ENCODE data around the gene DNAJB5.
"Not testable (repeated sequence)": the region's sequence is repeated elsewhere in the genome, so short reads cannot be mapped to it uniquely, and the experiment has no call there.

Gene DNAJB5

DNA sequence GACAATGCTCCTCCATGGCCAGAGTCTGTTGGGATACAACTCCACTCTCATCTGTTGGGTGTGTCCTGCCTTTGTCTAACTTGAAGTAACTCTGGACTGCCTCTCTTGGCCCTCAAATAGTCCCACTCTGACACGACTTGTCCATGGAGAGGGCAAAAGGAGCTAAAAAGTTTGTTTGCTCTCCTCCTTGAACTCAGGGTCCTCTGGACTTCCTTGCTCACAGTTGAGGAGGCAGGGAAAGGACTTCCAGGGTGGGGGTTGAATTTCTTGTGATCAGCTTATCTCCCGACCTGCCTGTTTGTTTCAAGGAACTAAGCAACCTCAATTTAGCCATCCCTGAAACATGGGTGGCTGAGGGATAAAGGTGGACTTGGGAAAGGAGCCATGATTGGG, 11.7 kb downstream of the DNAJB5 start:
- H4K20me1 ChIP-seq (ENCODE audit: insufficient read depth, low read length, poor library complexity, severe bottlenecking): no peaks in the 10 kb centered on the region
- no peaks in the 10 kb centered on the region for H3K4me1 ChIP-seq (ENCODE audit: insufficient read depth, low read length, poor library complexity, severe bottlenecking)
- no peaks in the 10 kb centered on the region for H3K27me3 ChIP-seq (ENCODE audit: insufficient read depth, low read length, poor library complexity, severe bottlenecking)
- H3K4me2 ChIP-seq (ENCODE audit: low read depth, low read length, poor library complexity, severe bottlenecking): no peak overlapping the region
- no peaks in the 10 kb centered on the region for H3K9me2 ChIP-seq (replicated peaks; ENCODE audit: low read depth, low read length)
- H3K9me3 ChIP-seq (ENCODE audit: insufficient read depth, low read depth, low read length): no peaks in the 10 kb centered on the region
- peaks cover 9% of the 10 kb centered on the region; the same call in 1 of the 2 replicates for H3K36me3 ChIP-seq (ENCODE audit: insufficient read depth, low read length)
- H3K4me3 ChIP-seq (ENCODE audit: low read length, poor library complexity, severe bottlenecking): no peak overlapping the region
- no peaks in the 10 kb centered on the region for H3F3A ChIP-seq (ENCODE audit: low read depth)
- no peak overlapping the region for H3K9ac ChIP-seq (ENCODE audit: low read depth, low read length, poor library complexity, severe bottlenecking)
- no peaks in the 10 kb centered on the region for H3K79me2 ChIP-seq (ENCODE audit: insufficient read depth, low read length)
- TF ChIP-seq, protein P1, sequence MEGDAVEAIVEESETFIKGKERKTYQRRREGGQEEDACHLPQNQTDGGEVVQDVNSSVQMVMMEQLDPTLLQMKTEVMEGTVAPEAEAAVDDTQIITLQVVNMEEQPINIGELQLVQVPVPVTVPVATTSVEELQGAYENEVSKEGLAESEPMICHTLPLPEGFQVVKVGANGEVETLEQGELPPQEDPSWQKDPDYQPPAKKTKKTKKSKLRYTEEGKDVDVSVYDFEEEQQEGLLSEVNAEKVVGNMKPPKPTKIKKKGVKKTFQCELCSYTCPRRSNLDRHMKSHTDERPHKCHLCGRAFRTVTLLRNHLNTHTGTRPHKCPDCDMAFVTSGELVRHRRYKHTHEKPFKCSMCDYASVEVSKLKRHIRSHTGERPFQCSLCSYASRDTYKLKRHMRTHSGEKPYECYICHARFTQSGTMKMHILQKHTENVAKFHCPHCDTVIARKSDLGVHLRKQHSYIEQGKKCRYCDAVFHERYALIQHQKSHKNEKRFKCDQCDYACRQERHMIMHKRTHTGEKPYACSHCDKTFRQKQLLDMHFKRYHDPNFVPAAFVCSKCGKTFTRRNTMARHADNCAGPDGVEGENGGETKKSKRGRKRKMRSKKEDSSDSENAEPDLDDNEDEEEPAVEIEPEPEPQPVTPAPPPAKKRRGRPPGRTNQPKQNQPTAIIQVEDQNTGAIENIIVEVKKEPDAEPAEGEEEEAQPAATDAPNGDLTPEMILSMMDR (conservative IDR thresholded peaks at IDR 0.05; ENCODE audit: low read length): no peak
- TF ChIP-seq EZH2phosphoT487 (IDR thresholded peaks at IDR 0.05; ENCODE audit: borderline replicate concordance): no peak
- H2AFZ ChIP-seq (ENCODE audit: low read length): no peak overlapping the region

DNA sequence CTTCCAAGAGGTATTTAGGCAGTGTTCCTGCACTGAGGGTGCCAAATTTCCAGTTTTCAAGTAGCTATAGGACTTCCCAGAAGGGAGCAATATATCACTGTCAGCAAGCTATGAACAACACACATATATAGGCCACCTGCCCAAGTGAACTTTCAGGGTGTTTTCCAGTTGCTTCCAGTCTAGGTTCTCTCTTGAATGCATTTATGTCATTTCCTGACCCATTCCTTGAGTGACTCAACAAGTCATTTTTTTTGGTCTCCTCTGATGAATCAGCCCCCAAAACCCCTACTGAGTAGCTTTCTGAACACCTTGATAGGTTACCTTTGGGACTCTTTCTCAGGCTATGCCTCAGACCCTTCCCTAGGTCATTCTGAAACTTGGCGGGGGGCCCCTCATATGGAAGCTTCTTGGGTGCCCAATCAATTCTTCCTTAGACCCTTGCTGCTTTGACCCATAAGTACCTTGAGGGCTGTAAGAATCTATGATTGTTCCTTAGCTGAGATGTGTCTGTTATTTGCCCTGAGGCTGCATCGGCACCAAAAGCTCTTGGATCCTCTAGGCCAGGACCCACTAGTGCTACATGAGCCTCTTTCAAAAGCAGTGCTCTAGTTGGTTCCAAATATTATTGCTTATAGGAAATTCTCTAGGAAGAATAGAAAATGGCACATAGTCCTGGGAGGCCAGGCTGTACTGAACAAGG, 12.4 kb downstream of the DNAJB5 start:
- Histone ChIP-seq H3K4me1 (ENCODE audit: insufficient read depth, low read length, poor library complexity, severe bottlenecking) (no peaks in the 10 kb centered on the region), H2AFZ (ENCODE audit: low read length) (no peak overlapping the region), H3K36me3 (ENCODE audit: insufficient read depth, low read length) (peaks cover 7% of the 10 kb centered on the region; the same call in 1 of the 2 replicates), H3K9ac (ENCODE audit: low read depth, low read length, poor library complexity, severe bottlenecking) (no peak overlapping the region), H3K79me2 (ENCODE audit: insufficient read depth, low read length) (no peaks in the 10 kb centered on the region), H3K27me3 (ENCODE audit: insufficient read depth, low read length, poor library complexity, severe bottlenecking) (no peaks in the 10 kb centered on the region), H3F3A (ENCODE audit: low read depth) (no peaks in the 10 kb centered on the region), H4K20me1 (ENCODE audit: insufficient read depth, low read length, poor library complexity, severe bottlenecking) (no peaks in the 10 kb centered on the region), H3K4me3 (ENCODE audit: low read length, poor library complexity, severe bottlenecking) (no peak overlapping the region), H3K4me2 (ENCODE audit: low read depth, low read length, poor library complexity, severe bottlenecking) (no peak overlapping the region), H3K9me2 (replicated peaks; ENCODE audit: low read depth, low read length) (no peaks in the 10 kb centered on the region), H3K9me3 (ENCODE audit: insufficient read depth, low read depth, low read length) (no peaks in the 10 kb centered on the region)
- TF ChIP-seq EZH2phosphoT487 (IDR thresholded peaks at IDR 0.05; ENCODE audit: borderline replicate concordance): no peak
- TF ChIP-seq, protein P1 (conservative IDR thresholded peaks at IDR 0.05; ENCODE audit: low read length): no peak

DNA sequence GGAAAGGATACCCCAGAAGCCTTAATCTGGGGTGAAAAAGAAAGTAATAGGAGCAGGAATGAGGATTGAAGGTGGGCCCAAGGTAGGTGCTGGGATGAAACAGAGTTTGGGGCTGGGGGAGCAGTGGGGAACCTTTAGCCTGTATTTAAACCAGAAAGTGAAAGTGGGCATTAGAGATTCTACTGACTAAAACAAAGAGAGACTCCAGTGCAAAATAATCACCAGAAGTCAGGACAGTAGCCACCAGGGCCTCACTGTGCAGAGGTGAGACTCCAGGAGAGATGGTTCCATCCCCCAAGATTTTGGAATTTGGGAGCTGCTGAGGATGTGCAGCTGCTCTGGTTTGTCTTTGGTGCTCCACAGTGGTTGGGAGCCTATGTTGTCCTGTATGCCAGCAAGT, 13.1 kb downstream of the DNAJB5 start:
- Histone ChIP-seq H3K79me2 (ENCODE audit: insufficient read depth, low read length) (no peaks in the 10 kb centered on the region), H3F3A (ENCODE audit: low read depth) (no peaks in the 10 kb centered on the region), H3K4me3 (ENCODE audit: low read length, poor library complexity, severe bottlenecking) (no peak overlapping the region), H3K36me3 (ENCODE audit: insufficient read depth, low read length) (peaks cover under 1% of the 10 kb centered on the region; the same call in 1 of the 2 replicates), H2AFZ (ENCODE audit: low read length) (no peak overlapping the region), H3K9me3 (ENCODE audit: insufficient read depth, low read depth, low read length) (no peaks in the 10 kb centered on the region), H4K20me1 (ENCODE audit: insufficient read depth, low read length, poor library complexity, severe bottlenecking) (no peaks in the 10 kb centered on the region), H3K4me2 (ENCODE audit: low read depth, low read length, poor library complexity, severe bottlenecking) (no peak overlapping the region), H3K27me3 (ENCODE audit: insufficient read depth, low read length, poor library complexity, severe bottlenecking) (no peaks in the 10 kb centered on the region), H3K4me1 (ENCODE audit: insufficient read depth, low read length, poor library complexity, severe bottlenecking) (no peaks in the 10 kb centered on the region), H3K9ac (ENCODE audit: low read depth, low read length, poor library complexity, severe bottlenecking) (no peak overlapping the region), H3K9me2 (replicated peaks; ENCODE audit: low read depth, low read length) (no peaks in the 10 kb centered on the region)
- no peak for TF ChIP-seq EZH2phosphoT487 (IDR thresholded peaks at IDR 0.05; ENCODE audit: borderline replicate concordance)
- TF ChIP-seq, protein P1 (conservative IDR thresholded peaks at IDR 0.05; ENCODE audit: low read length): no peak

DNA sequence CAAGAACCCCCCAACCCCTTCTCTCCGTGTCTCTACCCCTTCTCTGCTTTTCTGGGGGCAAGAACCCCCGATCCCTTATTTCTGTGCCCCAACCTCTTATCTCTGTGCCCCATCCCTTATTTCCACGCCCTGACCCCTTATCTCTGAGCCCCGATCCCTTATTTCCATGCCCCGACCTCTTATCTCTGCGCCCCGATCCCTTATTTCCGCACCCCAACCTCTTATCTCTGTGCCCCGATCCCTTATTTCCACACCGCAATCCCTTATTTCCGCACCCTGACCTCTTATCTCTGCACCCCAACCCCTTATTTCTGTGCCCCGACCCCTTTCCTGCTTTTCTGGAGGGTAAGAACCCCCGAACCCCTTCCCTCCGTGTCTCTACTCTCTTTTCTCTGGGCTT, 14.8 kb downstream of the DNAJB5 start:
- H3K9me2 ChIP-seq (replicated peaks; ENCODE audit: low read depth, low read length); H2AFZ ChIP-seq (ENCODE audit: low read length); H4K20me1 ChIP-seq (ENCODE audit: insufficient read depth, low read length, poor library complexity, severe bottlenecking); H3K79me2 ChIP-seq (ENCODE audit: insufficient read depth, low read length); H3K4me2 ChIP-seq (ENCODE audit: low read depth, low read length, poor library complexity, severe bottlenecking); H3K27me3 ChIP-seq (ENCODE audit: insufficient read depth, low read length, poor library complexity, severe bottlenecking); H3K9me3 ChIP-seq (ENCODE audit: insufficient read depth, low read depth, low read length); H3F3A ChIP-seq (ENCODE audit: low read depth); H3K4me3 ChIP-seq (ENCODE audit: low read length, poor library complexity, severe bottlenecking); H3K9ac ChIP-seq (ENCODE audit: low read depth, low read length, poor library complexity, severe bottlenecking); H3K36me3 ChIP-seq (ENCODE audit: insufficient read depth, low read length); H3K4me1 ChIP-seq (ENCODE audit: insufficient read depth, low read length, poor library complexity, severe bottlenecking): not testable (repeated sequence)
